H1 (cell line): ENCODE data around the gene OR2W1. TPM values are rescaled to one million over a fixed set of nuclear protein-coding genes. Genes with fewer than 3 reads are reported as not detected.

Source experiments
- CTCF ChIA-PET: fragments of 300-600 bp; sonication (Branson Sonifier 250); formaldehyde crosslinking; loops from one replicate; lab custom pipeline; 2021; ENCODE audit not compliant: partially characterized antibody; lab: Charles Lee
- POLR2A ChIA-PET: fragments of 300-600 bp; sonication (Branson Sonifier 250); formaldehyde crosslinking; loops from one replicate; lab custom pipeline; 2021; ENCODE audit warnings: inconsistent platforms; ENCODE audit not compliant: partially characterized antibody; lab: Charles Lee
- DNase-seq, 2 experiments: peaks; one replicate each; pipeline versions ENCODE4 v3.0.0 to v3.0.0-alpha.2; 2010 to 2022; ENCODE audit warnings: low spot score in 2 of 2, low read depth in 1 of 2, mixed read lengths in 1 of 2
- FAIRE-seq: peaks from 2 replicates; lab custom pipeline; 2011; peaks lifted over from hg19 to GRCh38; lab: Jason Lieb, UNC
- H2AFZ ChIP-seq: 2 replicates; pipeline ENCODE4 v1.8.1; 2012; ENCODE audit warnings: low read length, inconsistent platforms
- H2AK5ac ChIP-seq: 2 replicates; pipeline ENCODE4 v1.6.1; 2013; ENCODE audit warnings: low read depth, low read length
- H2BK120ac ChIP-seq: replicated peaks from 2 replicates; pipeline ENCODE3; 2013; ENCODE audit warnings: low read depth, low read length, inconsistent platforms
- H2BK12ac ChIP-seq: 2 replicates; pipeline ENCODE4 v1.6.1; 2013; ENCODE audit warnings: low read depth, low read length
- H2BK15ac ChIP-seq: 2 replicates; pipeline ENCODE4 v1.6.1; 2013; ENCODE audit warnings: low read length
- H2BK20ac ChIP-seq: 2 replicates; pipeline ENCODE4 v1.6.1; 2013; ENCODE audit warnings: low read length
- H2BK5ac ChIP-seq: 2 replicates; pipeline ENCODE4 v1.6.1; 2013; ENCODE audit warnings: low read depth, low read length
- H3K14ac ChIP-seq: 2 replicates; pipeline ENCODE4 v1.6.1; 2013; ENCODE audit warnings: inconsistent platforms; ENCODE audit not compliant: insufficient read length
- H3K18ac ChIP-seq: 2 replicates; pipeline ENCODE4 v1.6.1; 2013; ENCODE audit warnings: low read length; ENCODE audit errors: extremely low read depth
- H3K23ac ChIP-seq: 2 replicates; pipeline ENCODE4 v1.6.1; 2013; ENCODE audit warnings: inconsistent platforms; ENCODE audit not compliant: insufficient read length
- H3K23me2 ChIP-seq: 2 replicates; pipeline ENCODE4 v1.6.1; 2013; ENCODE audit warnings: low read depth, low read length
- H3K27ac ChIP-seq: 2 replicates; pipeline ENCODE4 v1.6.1; 2011; ENCODE audit warnings: low read depth, low read length, inconsistent platforms
- H3K27me3 ChIP-seq, 4 experiments: replicated peaks in 1 of 4; 1 replicate in 1 of 4; 2 replicates in 3 of 4; pipeline versions ENCODE4 v1.6.1 to v1.8.1; 2011 to 2013; ENCODE audit warnings: low read length in 3 of 4, mild to moderate bottlenecking in 3 of 4, inconsistent platforms in 2 of 4, mixed read lengths in 2 of 4, moderate library complexity in 1 of 4; ENCODE audit not compliant: control insufficient read depth in 3 of 4, insufficient read depth in 3 of 4; ENCODE audit errors: extremely low read depth in 1 of 4
- H3K36me3 ChIP-seq, 4 experiments: 2 replicates each; pipeline versions ENCODE4 v1.6.1 to v1.8.1; 2011 to 2013; ENCODE audit warnings: mild to moderate bottlenecking in 4 of 4, low read length in 3 of 4, moderate library complexity in 2 of 4, control low read depth in 1 of 4, inconsistent platforms in 1 of 4; ENCODE audit not compliant: insufficient read depth in 4 of 4, control insufficient read depth in 2 of 4
- H3K4ac ChIP-seq: replicated peaks from 2 replicates; pipeline ENCODE3; 2013; ENCODE audit warnings: low read length, low read depth, mixed read lengths, inconsistent platforms; ENCODE audit not compliant: insufficient read length
- H3K4me1 ChIP-seq, 4 experiments: replicated peaks in 1 of 4; 1 replicate in 1 of 4; 2 replicates in 3 of 4; pipeline versions ENCODE4 v1.6.1 to v1.8.1; 2011 to 2013; ENCODE audit warnings: low read length in 3 of 4, inconsistent platforms in 2 of 4, mixed read lengths in 1 of 4; ENCODE audit not compliant: insufficient read depth in 4 of 4, control insufficient read depth in 3 of 4
- H3K4me2 ChIP-seq, 2 experiments: 2 replicates each; pipeline versions ENCODE4 v1.6.1 to v1.8.1; 2011 to 2013; ENCODE audit warnings: low read depth in 2 of 2, low read length in 2 of 2, control low read depth in 1 of 2, inconsistent platforms in 1 of 2, mild to moderate bottlenecking in 1 of 2; ENCODE audit not compliant: insufficient read depth in 1 of 2
- H3K4me3 ChIP-seq, 4 experiments: fragments of 200-600, 300-600 bp in 1 of 4; sonication (generic), shearing (Covaris generic), sonication (Bioruptor Twin) in 1 of 4; 2 replicates each; pipeline versions ENCODE4 v1.5.1 to v1.8.1; 2011 to 2016; ENCODE audit warnings: low read length in 4 of 4, low read depth in 3 of 4, control low read depth in 2 of 4, inconsistent platforms in 2 of 4, mild to moderate bottlenecking in 2 of 4, mixed read lengths in 1 of 4, moderate library complexity in 1 of 4; ENCODE audit not compliant: insufficient read depth in 2 of 4; ENCODE audit errors: extremely low read depth in 1 of 4
- H3K56ac ChIP-seq: replicated peaks from 2 replicates; pipeline ENCODE3; 2013; ENCODE audit warnings: low read depth, mild to moderate bottlenecking, mixed read lengths, low read length, inconsistent platforms; ENCODE audit not compliant: insufficient read length
- H3K79me1 ChIP-seq: 2 replicates; pipeline ENCODE4 v1.6.1; 2013; ENCODE audit warnings: low read depth, low read length, control low read depth
- H3K79me2 ChIP-seq, 2 experiments: 2 replicates each; pipeline versions ENCODE4 v1.6.1 to v1.8.1; 2012 to 2013; ENCODE audit warnings: low read length in 2 of 2, mild to moderate bottlenecking in 2 of 2, inconsistent platforms in 1 of 2; ENCODE audit not compliant: insufficient read depth in 2 of 2, control insufficient read depth in 1 of 2
- H3K9ac ChIP-seq, 4 experiments: replicated peaks in 1 of 4; 1 replicate in 1 of 4; 2 replicates in 3 of 4; pipeline versions ENCODE4 v1.6.1 to v1.8.1; 2011 to 2013; ENCODE audit warnings: low read depth in 3 of 4, low read length in 3 of 4, control low read depth in 2 of 4, mild to moderate bottlenecking in 2 of 4, moderate library complexity in 2 of 4, inconsistent platforms in 1 of 4; ENCODE audit errors: extremely low read depth in 1 of 4
- H3K9me3 ChIP-seq, 2 experiments: 2 replicates each; pipeline versions ENCODE4 v1.6.1 to v1.8.1; 2012 to 2013; ENCODE audit warnings: mild to moderate bottlenecking in 2 of 2, moderate library complexity in 2 of 2, control low read depth in 1 of 2, inconsistent platforms in 1 of 2, low read depth in 1 of 2, low read length in 1 of 2, mixed read lengths in 1 of 2; ENCODE audit not compliant: insufficient read depth in 2 of 2
- H4K20me1 ChIP-seq, 2 experiments: replicated peaks in 1 of 2; 2 replicates each; pipeline versions ENCODE3 to v1.8.1; 2011 to 2013; ENCODE audit warnings: inconsistent platforms in 2 of 2, low read length in 2 of 2, mild to moderate bottlenecking in 1 of 2; ENCODE audit not compliant: insufficient read depth in 2 of 2, control insufficient read depth in 1 of 2
- H4K5ac ChIP-seq: 2 replicates; pipeline ENCODE4 v1.6.1; 2013; ENCODE audit warnings: low read length, low read depth, mixed read lengths, inconsistent platforms; ENCODE audit not compliant: insufficient read length
- H4K8ac ChIP-seq: 2 replicates; pipeline ENCODE4 v1.8.0; 2013; ENCODE audit warnings: mild to moderate bottlenecking, moderate library complexity, low read length, inconsistent platforms; ENCODE audit not compliant: insufficient read depth; ENCODE audit errors: extremely low read depth
- H4K91ac ChIP-seq: replicated peaks from 2 replicates; pipeline ENCODE3; 2013; ENCODE audit warnings: low read length, mixed read lengths, inconsistent platforms; ENCODE audit not compliant: insufficient read length
- WGBS, 2 experiments: shearing (Covaris generic) in 1 of 2; methylation state at CpG; one replicate each; pipeline versions ENCODE4 v1.1.6 to v1.1.7; 2013 to 2015; ENCODE audit warnings: low lambda C conversion rate in 2 of 2, mixed read lengths in 2 of 2, inconsistent platforms in 1 of 2, low coverage in 1 of 2, missing lambda C conversion rate in 1 of 2; ENCODE audit not compliant: insufficient replicate concordance in 2 of 2, insufficient coverage in 1 of 2, insufficient read length in 1 of 2; ENCODE audit errors: extremely low coverage in 1 of 2, missing lambda C conversion rate in 1 of 2; 5-methylcytosine and 5-hydroxymethylcytosine counted together
- polyA plus RNA-seq, 7 experiments: library from polyadenylated mRNA; depleted of rRNA in 3 of 7; stranded (reverse) in 5 of 7; unstranded in 2 of 7; fragments of >200 nt in 5 of 7; fragments of 200-250 nt in 2 of 7; gene quantifications; 1 replicate in 5 of 7; 2 replicates in 1 of 7; 4 replicates in 1 of 7; pipeline versions ENCODE4 v1.2.1 to v1.2.3, GENCODE V29; 2011 to 2013; ENCODE audit warnings: missing spikeins in 2 of 7, mixed read lengths in 2 of 7
- total RNA-seq: library from RNA; stranded (reverse); fragmentation: NEBNext Ultra II Directional; extraction: Animal tissue kit (Norgen Biotek cat#: 25700); gene quantifications from 2 replicates; pipeline ENCODE4 v1.2.1, GENCODE V29; 2021
- TF ChIP-seq, protein P1 (sequence below): IDR thresholded peaks from 2 replicates; pipeline ENCODE4 v1.6.1; 2012; ENCODE audit warnings: inconsistent platforms

OR2W1 gene
- total and polyA plus RNA-seq, 2 of the 8 experiments (the other 6 are each of a cell fraction or from before 2014, with no cell fraction given), result not detected

DNA sequence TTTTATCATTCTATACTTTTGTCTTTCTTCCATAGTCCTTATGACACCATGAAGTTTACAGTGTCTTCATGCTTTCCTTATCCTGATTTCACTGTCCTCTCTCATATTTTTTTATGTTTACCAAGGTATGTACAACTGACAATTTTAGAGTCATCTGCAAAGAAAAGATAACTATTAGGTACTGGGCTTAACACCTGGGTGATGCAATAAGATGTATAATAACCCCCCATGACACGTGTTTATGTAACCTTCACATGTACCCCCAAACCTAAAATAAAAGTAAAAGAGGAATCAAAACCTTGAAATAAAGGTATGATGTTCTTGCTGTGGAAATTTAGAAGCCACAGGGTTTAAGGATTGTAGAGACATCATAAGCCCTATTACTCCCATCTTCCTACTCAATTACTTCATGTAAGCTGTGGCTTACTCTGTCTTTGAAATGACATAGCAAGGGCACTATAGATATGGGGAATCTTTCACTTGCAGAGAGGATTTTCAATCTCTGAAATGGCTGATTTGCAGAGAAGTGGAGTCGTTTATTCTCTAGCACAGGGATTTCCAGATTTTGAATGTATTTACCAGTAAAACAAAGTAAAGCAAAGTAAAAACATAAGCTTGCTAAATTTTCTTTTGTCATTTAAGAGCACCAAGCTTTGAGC, 18.9 kb downstream of the OR2W1 start:
- Histone ChIP-seq H2BK20ac (no peak overlapping the region), H4K5ac (no peak overlapping the region), H4K91ac (no peak overlapping the region), H3K79me1 (no peaks in the 10 kb centered on the region), H3K79me2 (no peaks in the 10 kb centered on the region), H3K27me3 (no peaks in the 10 kb centered on the region; a peak in 1 of 7 replicates), H2BK5ac (no peak overlapping the region), H3K27ac (no peak overlapping the region), H3K9ac (no peak overlapping the region), H4K8ac (no peak overlapping the region), H3K23me2 (no peaks in the 10 kb centered on the region), H3K4ac (no peak overlapping the region), H3K56ac (no peak overlapping the region), H3K9me3 (no peaks in the 10 kb centered on the region), H3K4me2 (no peak overlapping the region), H2AFZ (no peak overlapping the region), H2BK15ac (no peak overlapping the region), H2BK12ac (no peak overlapping the region), H4K20me1 (no peaks in the 10 kb centered on the region), H3K14ac (no peak overlapping the region), H3K36me3 (no peaks in the 10 kb centered on the region), H2BK120ac (no peak overlapping the region), H3K23ac (no peak overlapping the region), H2AK5ac (no peak overlapping the region), H3K18ac (no peak overlapping the region), H3K4me1 (no peaks in the 10 kb centered on the region), H3K4me3 (no peak overlapping the region)
- ChIA-PET CTCF (interaction anchor here (1.6 kb wide), 1 partner anchor 10 kb away, joined by 5 read pairs; no protein-coding TSS in a partner anchor), POLR2A (no interaction called here)
- FAIRE-seq (no peak), DNase-seq (no peak)
- 81% methylated on average over 2 of the region's 2 CpGs; no CpG with 5 or more reads in 1 of the 2 experiments for WGBS, 2 experiments
- TF ChIP-seq, protein P1, sequence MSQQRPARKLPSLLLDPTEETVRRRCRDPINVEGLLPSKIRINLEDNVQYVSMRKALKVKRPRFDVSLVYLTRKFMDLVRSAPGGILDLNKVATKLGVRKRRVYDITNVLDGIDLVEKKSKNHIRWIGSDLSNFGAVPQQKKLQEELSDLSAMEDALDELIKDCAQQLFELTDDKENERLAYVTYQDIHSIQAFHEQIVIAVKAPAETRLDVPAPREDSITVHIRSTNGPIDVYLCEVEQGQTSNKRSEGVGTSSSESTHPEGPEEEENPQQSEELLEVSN, result no peak
